NT2/D1 (cell line): ENCODE data around the gene SHQ1.

Experiments used
- SUZ12 ChIP-seq: IDR thresholded peaks from 2 replicates; pipeline ENCODE4 v1.6.1; 2011; ENCODE audit not compliant: insufficient read length, insufficient read depth; ENCODE audit errors: extremely low read depth
- YY1 ChIP-seq: IDR thresholded peaks from 2 replicates; pipeline ENCODE4 v1.6.1; 2011; ENCODE audit not compliant: insufficient read length, insufficient read depth

GRCh38 chr3:72768936-72769335 is 79.3 kb downstream of the SHQ1 start:
- no peak for TF ChIP-seq YY1
- TF ChIP-seq SUZ12 = no peak
